ENCODE data around the gene NFE2.
"Not testable (repeated sequence)": the region's sequence is repeated elsewhere in the genome, so short reads cannot be mapped to it uniquely, and the experiment has no call there.

NFE2 gene

GRCh38 chr12:54284070-54284780 lies 16.6 kb downstream of the NFE2 start:
- not testable (repeated sequence) for DNase-seq (ENCODE audit: low read depth in 2 of 2, low spot score in 1 of 2)

- no peak for DNase-seq (ENCODE audit: low read depth in 2 of 2, low spot score in 1 of 2)
Measured at GRCh38 chr12:54282949-54283593, 17.7 kb downstream of the NFE2 start.

GRCh38 chr12:54281694-54282093 lies 19.1 kb downstream of the NFE2 start:
- not testable (repeated sequence) for DNase-seq (ENCODE audit: low read depth in 2 of 2, low spot score in 1 of 2)

GRCh38 chr12:54281261-54281638 lies 19.6 kb downstream of the NFE2 start:
- not testable (repeated sequence) for DNase-seq (ENCODE audit: low read depth in 2 of 2, low spot score in 1 of 2)

- peak; percentile 87 to 92 for DNase-seq (ENCODE audit: low read depth in 2 of 2, low spot score in 1 of 2)
Measured at GRCh38 chr12:54280468-54281260, 20.2 kb downstream of the NFE2 start, which contains the start of gene HNRNPA1. TSS of gene HNRNPA1 (plus strand) at chr12:54280726. CDS start at chr12:54280808, 82 bp downstream.

GRCh38 chr12:54279632-54280467 lies 21.0 kb downstream of the NFE2 start, which contains the start of gene CBX5:
TSS of gene CBX5 (minus strand) at chr12:54280122. CDS start at chr12:54257650, 22,472 bp downstream.
- peak; percentile 99 for DNase-seq (ENCODE audit: low read depth in 2 of 2, low spot score in 1 of 2)

- DNase-seq (ENCODE audit: low read depth in 2 of 2, low spot score in 1 of 2), result no peak
Measured at GRCh38 chr12:54279227-54279631, 21.6 kb downstream of the NFE2 start.

GRCh38 chr12:54277823-54278276 lies 23.0 kb downstream of the NFE2 start:
- no peak for DNase-seq (ENCODE audit: low read depth in 2 of 2, low spot score in 1 of 2)

- no peak for DNase-seq (ENCODE audit: low read depth in 2 of 2, low spot score in 1 of 2)
Measured at GRCh38 chr12:54276368-54276767, 24.4 kb downstream of the NFE2 start.

GRCh38 chr12:54273981-54274380 lies 26.8 kb downstream of the NFE2 start:
- DNase-seq (ENCODE audit: low read depth in 2 of 2, low spot score in 1 of 2), result no peak

GRCh38 chr12:54272214-54272613 lies 28.6 kb downstream of the NFE2 start:
- DNase-seq (ENCODE audit: low read depth in 2 of 2, low spot score in 1 of 2), result no peak

GRCh38 chr12:54270345-54270744 lies 30.5 kb downstream of the NFE2 start:
- no peak for DNase-seq (ENCODE audit: low read depth in 2 of 2, low spot score in 1 of 2)

GRCh38 chr12:54266852-54267251 lies 34.0 kb downstream of the NFE2 start:
- DNase-seq (ENCODE audit: low read depth in 2 of 2, low spot score in 1 of 2), result no peak

GRCh38 chr12:54265364-54265812 lies 35.4 kb downstream of the NFE2 start:
- DNase-seq (ENCODE audit: low read depth in 2 of 2, low spot score in 1 of 2), result no peak

GRCh38 chr12:54262403-54262925 lies 38.4 kb downstream of the NFE2 start:
- no peak for DNase-seq (ENCODE audit: low read depth in 2 of 2, low spot score in 1 of 2)

GRCh38 chr12:54261815-54262402 lies 38.9 kb downstream of the NFE2 start:
- DNase-seq (ENCODE audit: low read depth in 2 of 2, low spot score in 1 of 2), result no peak

- DNase-seq (ENCODE audit: low read depth in 2 of 2, low spot score in 1 of 2), result no peak
Measured at GRCh38 chr12:54259194-54260011, 41.4 kb downstream of the NFE2 start.

- no peak for DNase-seq (ENCODE audit: low read depth in 2 of 2, low spot score in 1 of 2)
Measured at GRCh38 chr12:54258201-54258681, 42.6 kb downstream of the NFE2 start.

GRCh38 chr12:54257332-54257731 lies 43.5 kb downstream of the NFE2 start:
- no peak for DNase-seq (ENCODE audit: low read depth in 2 of 2, low spot score in 1 of 2)
